GM19238 (cell line): ENCODE results near the gene NCS1.
"Not testable (repeated sequence)": the region's sequence is repeated elsewhere in the genome, so short reads cannot be mapped to it uniquely, and the experiment has no call there.

Experiments
- DNase-seq: peaks from one replicate; pipeline ENCODE4 v3.0.0; 2011; ENCODE audit warnings: low spot score; ENCODE audit not compliant: insufficient read length

Gene NCS1

DNA sequence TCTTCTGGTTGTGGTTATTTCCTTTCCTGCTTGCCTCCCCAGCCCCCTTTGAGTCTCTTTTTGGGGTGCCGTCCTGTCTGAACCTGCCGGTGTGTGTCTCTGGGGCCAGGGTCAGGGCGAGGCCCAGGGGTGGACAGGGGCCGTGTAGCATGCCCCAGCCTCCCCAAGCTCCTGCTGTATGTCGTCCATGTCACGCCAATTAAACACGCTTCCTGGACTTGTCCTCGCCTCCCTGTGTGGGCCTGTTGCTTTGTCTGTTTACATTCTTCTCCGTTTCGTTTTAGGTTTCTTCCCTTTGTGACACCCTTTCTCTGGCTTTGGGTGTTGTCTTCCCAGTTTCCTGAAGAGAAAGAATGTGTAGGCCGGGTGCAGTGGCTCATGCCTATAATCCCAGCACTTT, 64.9 kb downstream of the NCS1 start:
- DNase-seq = no peak

DNA sequence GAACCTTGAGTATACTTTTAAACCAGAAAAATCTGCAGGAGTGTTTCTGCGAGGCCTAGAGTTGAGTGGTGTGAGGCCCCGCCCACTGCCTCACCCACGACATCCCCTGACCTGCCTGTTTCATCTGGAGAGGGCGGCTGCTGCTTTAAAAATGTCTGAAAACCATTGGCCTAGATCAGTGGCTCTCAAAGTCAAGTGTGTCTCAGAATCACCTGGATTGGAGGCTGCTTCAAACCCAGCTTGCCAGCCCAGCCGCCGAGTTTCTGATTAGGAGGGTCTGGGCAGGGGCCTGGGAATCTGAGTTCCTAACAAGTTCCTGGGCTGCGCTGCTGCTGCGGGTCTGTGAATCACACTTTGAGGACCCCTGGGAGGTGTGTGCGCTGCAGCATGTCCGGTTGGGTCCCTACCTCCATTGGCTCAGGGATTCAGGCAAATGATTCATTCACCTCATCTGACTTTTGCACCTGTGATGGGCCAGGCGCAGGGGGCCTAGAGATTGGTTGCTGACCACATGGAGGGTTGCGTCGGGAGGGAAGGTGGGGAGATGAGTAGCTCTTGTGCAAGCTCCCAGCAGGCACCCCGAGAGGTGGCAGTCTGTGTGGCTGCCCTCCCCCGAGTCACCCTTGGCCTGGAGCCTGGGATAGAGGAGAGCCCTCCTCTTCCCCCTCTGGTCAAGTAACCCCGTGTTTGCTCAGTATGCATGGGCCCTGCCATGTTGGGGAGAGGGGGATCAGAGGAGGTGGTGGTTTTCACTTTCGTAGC, 65.7 kb downstream of the NCS1 start:
- DNase-seq = no peak

DNA sequence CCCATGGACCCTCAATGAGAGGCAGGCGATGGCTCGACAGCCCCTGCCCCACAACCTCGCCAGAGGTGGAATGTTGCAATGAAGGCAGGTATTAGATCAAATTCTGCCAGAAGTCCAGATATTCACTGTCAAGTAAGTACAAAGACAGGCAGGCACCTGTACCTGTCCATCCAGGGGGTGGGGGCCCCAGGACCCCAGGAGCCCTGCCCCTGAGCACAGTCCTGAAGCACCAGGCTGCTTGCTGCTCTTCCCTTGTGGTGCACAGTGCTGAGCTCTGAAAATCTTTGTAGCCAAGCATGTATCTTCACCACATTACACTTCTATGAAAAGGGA, 67.1 kb downstream of the NCS1 start:
- DNase-seq = no peak

DNA sequence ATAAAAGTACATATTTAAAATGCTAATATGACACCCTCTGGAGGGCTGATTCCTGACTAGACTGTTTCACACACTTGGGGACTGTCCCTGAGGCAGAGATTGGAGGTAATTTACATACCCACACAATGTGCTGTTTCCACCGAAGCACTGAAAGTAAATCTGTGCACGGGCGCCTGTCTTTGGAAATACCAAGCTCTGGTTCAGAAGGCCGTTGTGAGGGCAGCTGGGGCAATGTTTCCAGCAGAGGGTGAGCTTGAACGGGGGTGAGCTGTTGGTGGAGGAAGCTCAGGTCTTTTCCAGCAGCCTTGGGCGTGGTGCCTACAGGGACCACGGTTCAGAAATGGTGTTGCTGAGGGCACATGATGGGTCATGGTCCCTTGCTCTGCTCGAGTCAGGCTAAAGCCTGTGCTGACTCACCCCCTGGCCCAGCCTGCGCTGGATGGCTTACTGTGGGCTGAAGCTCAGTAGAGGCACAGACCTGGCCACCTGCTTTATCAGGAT, 67.6 kb downstream of the NCS1 start:
- DNase-seq = peak; percentile 33

DNA sequence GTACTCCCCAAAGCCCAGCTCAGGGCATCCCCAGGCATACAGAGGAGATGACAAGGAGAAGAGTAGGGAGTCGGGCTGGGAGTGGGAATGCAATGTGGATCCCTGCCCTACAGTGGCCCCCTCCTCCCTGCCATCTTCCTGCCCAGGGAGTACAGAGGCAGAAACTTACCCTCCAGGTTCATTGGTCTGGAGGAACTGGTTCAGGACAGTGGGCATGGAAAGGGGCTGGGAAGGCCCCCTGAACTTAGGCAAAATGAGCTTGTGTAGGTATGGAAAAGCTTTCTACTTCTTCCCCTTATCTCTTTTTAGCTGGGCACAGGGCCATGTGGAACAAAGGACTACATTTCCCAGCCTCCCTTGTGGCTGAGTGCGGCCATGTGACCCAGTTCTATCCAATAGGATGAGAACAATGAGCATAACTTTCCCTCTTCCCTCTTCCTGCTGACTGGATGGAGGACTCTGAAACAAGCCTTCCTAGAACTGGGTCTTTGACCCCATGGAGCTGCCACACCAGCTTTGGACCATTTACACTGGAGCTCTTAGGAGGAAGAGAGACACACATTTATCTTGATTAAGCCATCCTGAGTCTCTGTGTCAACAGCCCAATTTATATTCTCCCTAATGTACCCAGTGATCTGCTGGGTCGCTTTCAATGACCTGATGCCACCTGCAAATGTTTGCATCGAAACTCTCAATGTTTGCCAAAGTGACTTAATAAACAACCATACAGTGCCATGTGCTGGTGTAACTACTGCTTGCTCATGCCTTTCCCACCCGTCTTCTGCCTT, 68.4 kb downstream of the NCS1 start:
- peak; percentile 31 for DNase-seq

DNA sequence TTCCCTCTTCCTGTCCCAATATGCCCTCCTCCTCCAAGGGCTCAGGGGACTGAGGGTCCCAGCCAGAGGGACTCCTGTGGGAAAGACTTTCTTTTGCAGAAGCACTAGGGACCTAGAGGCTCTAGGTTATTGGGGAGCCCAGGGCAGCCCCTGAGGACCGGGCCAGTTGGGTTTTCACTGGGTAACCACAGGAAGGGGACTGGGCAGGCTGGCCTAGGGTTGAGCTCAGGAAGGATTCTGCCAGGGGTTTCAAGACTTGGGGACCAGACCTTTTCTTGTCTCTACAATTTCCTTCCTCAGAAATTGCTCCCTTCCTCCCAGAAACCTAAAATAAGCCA, 69.0 kb downstream of the NCS1 start:
- DNase-seq = no peak

DNA sequence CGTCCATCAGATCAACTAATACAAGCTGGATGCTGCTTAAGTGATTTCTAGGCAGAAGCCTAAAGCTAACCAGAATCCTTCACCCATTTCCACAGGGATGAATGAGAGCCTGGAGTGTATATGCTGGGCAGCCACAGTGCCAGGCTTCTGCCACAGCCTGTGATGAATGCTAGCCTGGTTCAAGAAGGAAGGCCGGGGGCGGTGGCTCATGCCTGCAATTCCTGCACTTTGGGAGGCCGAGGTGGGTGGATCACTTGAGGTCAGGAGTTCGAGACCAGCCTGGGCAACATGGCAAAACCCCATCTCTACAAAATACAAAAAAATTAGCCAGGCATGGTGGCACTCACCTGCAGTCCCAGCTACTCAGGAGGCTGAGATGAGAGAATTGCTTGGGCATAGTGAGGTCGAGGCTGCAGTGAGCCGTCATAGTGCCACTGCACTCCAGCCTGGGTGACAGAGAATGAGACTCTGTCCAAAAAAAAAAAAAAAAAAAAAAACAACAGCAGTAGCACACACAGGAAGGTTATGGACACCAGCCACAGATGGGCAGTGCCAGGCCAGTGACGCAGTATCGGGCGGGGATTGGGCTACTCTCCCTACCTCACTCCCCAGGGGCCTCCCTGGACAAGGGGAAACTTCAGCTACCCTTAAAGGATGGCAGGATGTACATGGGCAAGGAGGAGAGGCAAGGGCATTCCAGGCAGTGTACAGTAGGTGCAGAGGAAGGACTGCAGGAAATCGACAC, 70.2 kb downstream of the NCS1 start:
- DNase-seq = no peak

DNA sequence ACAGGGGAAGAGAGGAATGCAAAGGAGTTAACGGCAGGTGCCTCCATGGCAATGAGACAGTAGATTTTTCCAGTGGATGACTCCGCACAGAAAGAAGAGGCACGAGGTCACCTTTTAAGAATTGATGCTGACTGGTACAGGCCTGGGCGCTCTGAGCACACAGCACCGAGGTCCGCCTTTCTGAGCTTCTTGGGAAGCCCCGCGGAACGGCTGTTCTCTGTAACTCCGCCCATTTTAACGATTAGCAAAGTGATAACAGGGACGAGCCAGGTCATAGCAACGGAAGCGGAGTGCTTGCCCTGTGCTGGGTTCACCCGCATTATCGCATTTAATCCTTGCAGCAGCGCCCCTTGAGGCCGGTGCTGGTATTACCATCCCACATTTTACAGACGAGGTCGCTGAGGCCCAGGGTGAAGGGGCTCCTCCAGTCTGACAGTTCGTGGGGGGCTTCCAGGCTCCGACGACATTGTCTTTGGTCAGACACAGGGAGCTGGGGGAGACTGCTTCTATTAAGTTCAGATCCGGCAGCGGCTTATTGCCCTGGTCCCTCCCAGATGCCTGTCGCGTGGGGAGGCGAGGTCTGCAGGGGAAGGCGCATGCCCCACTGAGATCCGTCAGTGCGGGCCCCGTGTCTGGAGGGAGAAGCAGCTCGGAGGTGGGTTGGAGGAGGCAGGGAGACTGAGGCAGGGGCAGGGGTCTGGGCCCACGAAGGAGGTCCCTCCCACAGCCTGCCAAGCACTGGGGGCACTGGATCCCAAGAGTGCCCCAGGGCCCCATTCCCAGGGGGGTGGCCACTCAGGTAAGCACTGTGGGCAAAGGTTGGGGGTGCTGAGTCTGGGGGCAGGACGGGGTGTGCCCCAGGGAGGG, 71.0 kb downstream of the NCS1 start:
- peak; percentile 62 for DNase-seq

DNA sequence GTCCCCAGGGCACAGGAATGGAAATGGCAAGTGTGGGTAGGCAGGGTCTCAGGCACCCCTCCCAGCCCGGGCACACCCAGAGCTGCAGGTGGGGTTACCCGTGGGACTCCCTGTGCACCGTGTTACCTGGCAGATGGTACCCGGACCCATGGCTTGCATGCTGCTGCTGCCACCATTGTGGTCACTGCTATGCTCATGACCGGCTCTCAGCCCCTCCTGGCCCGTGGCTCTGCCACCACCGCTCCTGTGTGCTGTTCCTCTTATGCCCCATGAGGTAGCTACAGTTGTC, 71.6 kb downstream of the NCS1 start:
- DNase-seq = no peak

DNA sequence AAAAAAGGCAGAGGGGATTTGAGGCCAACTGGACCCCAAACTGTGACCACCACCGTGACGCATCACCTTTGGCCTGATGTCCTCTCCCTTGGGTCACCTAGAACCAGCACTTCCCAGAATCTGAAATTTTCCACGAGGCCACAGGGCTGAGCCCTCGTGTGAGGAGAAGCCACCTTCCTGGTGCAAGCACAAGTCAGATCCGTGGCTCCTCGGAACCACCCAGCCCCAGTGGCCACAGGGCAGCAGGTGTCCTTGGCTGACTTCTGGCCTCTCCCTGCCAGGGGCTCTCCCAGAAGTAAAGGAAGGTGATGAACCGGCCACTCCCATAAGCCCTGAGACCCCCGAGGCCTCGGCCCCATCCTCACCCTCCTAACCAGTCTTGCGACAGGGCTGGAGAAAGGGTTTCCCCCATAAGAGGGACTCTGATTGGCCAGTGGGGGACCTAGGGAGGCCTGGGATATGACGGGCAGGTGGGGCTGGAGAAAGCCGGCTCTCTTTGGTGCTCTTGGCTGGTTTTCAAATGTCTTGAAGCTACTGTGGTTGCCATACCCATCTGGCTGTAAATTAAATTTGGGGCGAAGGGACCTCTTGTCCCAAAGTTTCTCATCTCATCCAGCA, 72.5 kb downstream of the NCS1 start:
- no peak for DNase-seq

DNA sequence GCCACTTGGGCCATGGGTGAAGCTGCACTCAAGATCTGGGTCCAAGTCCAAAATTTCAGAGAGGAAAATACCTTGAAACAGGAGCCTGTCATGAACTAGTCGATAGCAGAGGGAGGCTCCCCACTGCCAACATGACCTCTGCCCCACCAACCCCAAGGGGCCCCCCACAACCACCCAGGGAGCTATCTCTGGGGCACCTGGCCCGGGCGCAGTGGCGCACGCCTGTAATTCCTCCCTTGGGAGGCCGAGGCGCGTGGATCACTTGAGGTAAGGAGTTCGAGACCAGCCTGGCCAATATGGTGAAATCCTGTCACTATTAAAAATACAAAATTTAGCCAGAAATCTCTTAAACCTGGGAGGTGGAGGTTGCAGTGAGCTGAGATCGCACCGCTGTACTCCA, 73.3 kb downstream of the NCS1 start:
- no peak for DNase-seq

DNA sequence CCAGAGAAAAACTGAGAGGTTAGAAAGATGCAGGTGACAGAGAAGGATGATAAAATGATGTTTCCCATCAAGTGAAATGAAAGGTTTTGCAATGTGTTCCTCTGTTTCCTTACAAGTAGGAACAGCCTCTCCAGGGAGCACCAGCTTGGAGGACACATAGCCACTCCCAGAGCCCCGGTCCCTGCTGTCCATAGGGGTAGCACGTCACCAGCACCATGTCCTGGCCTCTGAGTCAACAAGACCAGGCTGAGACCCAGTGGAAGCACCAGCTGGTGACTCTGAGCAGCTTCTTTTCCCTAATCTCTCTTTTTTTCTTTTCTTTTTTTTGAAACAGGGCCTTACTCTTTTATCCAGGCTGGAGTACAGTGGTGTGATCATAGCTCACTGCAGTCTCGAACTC, 73.9 kb downstream of the NCS1 start:
- no peak for DNase-seq

DNA sequence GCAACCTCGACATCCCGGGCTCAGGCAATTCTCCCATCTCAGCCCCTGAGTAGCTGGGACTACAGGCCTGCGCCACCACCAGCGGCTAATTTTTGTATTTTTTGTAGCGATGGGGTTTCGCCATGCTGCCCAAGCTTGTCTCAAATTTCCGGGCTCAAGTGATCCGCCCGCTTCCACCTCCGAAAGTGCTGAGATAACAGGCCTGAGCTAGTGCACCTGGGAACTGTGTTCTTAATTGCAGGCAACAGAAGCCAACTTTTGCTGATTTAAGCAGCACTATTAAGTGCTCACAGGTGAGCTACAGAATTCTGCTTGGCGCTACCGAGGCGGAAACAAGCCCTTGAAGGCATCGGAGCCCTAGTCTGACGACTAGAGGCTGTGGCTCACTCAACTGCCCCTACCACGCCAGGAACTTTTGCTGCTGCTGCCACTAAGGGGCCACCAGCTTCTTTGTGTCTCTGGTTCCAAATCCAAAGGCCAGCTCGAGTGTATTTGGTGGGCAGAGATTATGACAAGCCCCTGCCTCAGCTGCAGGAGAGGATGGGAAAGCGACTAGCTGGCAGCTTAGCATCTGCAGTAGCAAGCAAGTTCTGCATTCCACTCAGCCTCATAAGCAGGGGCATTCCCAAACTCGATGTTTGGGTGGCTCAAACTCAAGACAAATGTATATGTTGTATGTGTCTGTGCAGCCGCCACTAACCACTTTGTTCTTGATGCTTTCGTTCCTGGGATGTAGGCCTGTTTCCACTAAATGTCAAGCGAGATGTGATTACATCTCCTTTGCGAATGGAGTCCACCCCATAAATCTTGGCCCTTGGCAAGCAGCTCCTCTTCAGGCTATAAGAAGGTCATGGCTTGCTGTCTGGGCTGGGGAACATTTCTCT, 82.8 kb downstream of the NCS1 start:
- no peak for DNase-seq

DNA sequence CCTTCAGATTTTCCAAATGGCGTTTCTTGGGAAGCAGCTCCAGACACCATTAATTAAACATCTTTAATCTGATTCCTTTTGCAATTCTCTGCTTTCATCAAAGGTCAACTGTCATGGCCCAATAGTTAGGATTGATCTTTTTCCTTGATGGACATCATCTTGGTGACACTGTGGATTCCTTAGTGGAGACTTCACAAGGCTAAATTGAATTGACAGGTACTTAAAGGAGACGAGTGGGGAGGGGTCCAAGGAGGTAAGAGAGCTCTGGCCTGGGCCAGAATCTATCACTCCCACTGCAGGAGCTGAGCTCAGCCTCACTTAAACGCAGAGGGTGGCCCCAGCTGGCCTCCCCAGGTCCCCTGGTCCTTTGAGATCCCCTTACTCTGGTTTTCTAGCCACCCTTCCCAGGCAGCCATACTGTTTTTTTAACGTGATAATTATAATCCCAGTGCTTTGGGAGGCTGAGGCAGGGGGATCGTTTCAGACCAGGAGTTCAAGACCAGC, 83.5 kb downstream of the NCS1 start:
- no peak for DNase-seq

DNA sequence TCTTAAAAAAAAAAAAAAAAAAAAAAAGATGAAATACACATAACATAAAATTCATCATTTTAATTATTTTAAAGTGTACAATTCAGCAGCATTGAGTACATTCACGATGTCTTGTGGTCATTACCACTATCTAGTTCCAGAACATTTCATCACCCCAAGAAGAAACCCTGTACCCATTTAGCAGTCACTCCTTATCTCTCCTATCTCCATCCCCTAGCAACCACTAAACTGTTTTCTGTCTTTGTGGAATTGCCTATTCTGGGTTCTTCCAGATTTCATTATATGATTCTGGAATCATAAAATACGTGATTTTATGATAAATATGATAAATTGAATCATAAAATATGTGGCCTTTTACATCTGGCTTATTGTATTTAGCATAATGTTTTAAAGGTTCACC, 84.4 kb downstream of the NCS1 start:
- no peak for DNase-seq

DNA sequence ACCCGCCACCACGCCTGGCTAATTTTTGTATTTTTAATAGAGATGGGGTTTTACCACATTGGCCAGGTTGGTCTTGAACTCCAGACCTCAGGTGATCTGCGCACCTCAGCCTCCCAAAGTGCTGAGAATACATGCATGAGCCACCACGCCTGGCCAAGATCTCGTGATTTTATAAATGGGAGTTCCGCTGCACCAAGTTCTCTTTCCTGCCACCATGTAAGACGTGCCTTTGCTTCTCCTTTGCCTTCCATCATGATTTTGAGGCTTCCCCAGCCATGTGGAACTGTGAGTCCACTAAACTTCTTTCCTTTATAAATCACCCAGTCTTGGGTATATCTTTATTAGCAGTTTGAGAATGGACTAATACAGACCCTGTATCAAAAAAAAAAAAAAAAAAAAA, 85.9 kb downstream of the NCS1 start:
- DNase-seq = not testable (repeated sequence)

DNA sequence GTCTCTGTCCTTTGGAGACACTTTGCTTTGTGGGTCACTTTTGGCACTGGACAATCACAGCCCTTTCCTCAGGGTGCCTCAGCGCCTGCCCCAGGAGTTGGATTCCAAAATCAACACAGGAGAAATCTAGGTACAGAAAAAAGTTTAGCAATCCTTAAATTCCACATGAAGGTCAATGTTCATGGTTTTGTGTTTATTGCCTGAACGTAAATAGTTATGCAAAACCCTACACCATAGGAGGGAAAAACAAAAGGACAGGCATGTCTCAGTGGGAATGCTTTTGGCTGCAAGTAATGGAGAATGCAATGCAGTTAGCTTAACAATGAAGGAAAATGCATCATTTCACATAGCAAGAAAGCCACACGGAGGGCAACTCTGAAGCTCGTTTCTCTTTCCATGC, 86.8 kb downstream of the NCS1 start:
- no peak for DNase-seq

DNA sequence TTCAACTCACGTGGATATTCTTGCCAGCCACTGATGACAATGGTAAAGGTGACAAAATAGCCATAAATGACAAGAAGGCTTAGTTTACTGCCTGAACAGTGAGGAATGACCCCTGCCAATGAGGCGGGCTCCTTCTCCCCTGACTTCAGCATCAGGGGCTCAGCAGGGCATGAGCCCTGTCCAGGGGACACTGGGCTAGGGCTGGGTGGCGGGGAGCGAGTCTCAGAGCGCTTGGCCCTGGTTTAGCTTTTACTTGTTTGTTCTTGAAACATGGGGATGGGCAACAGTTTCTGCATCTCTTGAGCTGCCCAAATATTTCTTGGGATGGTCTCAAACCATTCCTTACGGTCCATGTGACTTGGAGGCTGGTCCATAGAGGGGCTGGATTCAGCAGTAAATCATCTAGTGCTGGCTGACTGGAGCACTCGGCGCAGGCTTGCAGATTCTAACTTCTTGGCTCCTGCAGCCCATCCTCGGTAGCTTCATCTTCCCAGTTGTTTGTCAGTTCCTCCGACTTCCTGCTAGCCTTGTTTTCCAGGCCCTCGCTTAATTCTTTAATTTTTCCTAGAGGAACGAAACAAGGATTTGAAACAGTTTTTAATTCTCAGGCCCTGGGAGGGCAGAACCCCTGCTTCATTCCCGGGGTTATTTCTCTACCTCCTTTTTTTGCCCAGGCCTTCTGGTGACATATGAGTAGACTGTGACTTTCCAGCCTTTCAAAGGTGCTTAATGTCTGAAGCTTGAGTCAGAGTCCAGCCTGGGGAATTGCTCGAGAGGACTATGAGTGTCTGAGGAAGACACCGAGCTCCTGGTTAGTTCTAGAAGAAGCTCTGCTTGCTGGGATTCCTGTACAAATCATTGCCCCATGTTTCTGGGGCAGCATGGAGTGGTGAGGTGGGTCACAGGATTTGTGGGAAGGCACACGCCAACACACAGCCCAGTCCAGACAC, 88.9 kb downstream of the NCS1 start:
- no peak for DNase-seq
